ENCODE results near the gene RAB40A.

DNA sequence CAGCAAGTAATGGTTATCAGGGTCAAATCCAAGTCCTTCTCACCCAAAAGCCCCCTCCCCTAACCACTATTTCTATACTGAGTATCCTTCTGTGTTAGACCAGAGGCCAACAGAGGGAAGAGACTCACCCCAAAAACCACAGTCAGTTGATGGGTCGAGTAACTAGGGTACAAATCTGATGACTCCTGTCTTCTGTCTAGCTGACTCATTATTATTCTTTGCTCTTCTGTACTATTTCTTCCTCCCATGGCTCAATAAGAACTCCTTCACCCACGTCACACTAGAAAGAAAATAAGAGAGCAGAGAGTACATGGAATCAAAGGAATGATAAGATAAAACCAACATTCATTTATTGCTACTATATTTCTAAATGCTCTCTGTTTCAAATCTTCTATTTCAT, 2.0 kb downstream of the RAB40A start:
- TF ChIP-seq EZH2 (IDR thresholded peaks at IDR 0.05) (no peak), FOXP2 (optimal IDR thresholded peaks at IDR 0.05; ENCODE audit: control extremely low read depth, extremely low read length, insufficient read depth) (no peak)
